Heart right ventricle (tissue), 16 donors: ENCODE measurements around the gene ROBO3. TPM values are rescaled to one million over a fixed set of nuclear protein-coding genes. Genes with fewer than 3 reads are reported as not detected.

Experiments used
- ATAC-seq, 8 donors: fragments of 200-7000 bp; cut with Tn5 transposase; one replicate each; pipeline ENCODE4 v1.9.1; 2020; ENCODE audit warnings: mild to moderate bottlenecking in 8 of 8, moderate library complexity in 8 of 8, moderate number of reproducible peaks in 1 of 8
- DNase-seq, 2 donors: peaks; one replicate each; pipeline ENCODE4 v3.0.0-alpha.2; 2020
- H3K27ac ChIP-seq, 10 donors: fragments of 200-600 bp; sonication (generic) in 2 of 10; one replicate each; pipeline versions ENCODE4 v1.5.0 to v1.8.0; 2020 to 2022; ENCODE audit warnings: mild to moderate bottlenecking in 3 of 10
- H3K27me3 ChIP-seq, 7 donors: fragments of 200-600 bp; one replicate each; pipeline ENCODE4 v1.8.0; 2021 to 2022; ENCODE audit warnings: mild to moderate bottlenecking in 2 of 7
- H3K36me3 ChIP-seq, 9 donors: fragments of 200-600 bp; sonication (generic) in 1 of 9; one replicate each; pipeline versions ENCODE4 v1.5.0 to v1.8.0; 2020 to 2022; ENCODE audit warnings: mild to moderate bottlenecking in 2 of 9
- H3K4me1 ChIP-seq, 9 donors: fragments of 200-600 bp; sonication (generic) in 1 of 9; one replicate each; pipeline versions ENCODE4 v1.5.0 to v1.8.0; 2020 to 2022; ENCODE audit warnings: mild to moderate bottlenecking in 4 of 9
- H3K4me3 ChIP-seq, 10 donors: fragments of 200-600 bp; sonication (generic) in 2 of 10; one replicate each; pipeline versions ENCODE4 v1.5.0 to v1.8.0; 2020 to 2022; ENCODE audit warnings: mild to moderate bottlenecking in 7 of 10, moderate library complexity in 2 of 10
- H3K9me3 ChIP-seq, 11 donors: fragments of 200-600 bp in 10 of 11; sonication (generic) in 2 of 11; one replicate each; pipeline versions ENCODE4 v1.5.0 to v1.8.0; 2013 to 2022; ENCODE audit warnings: mild to moderate bottlenecking in 2 of 11, control low read depth in 1 of 11, moderate library complexity in 1 of 11
- WGBS, 2 donors: extraction: QIAGEN DNeasy Blood & Tissue Kit; methylation state at CpG; one replicate each; pipeline ENCODE4 v1.1.7; 2013; ENCODE audit warnings: inconsistent platforms in 1 of 2; 5-methylcytosine and 5-hydroxymethylcytosine counted together
- intact Hi-C, 10 donors: fragments of 100-400 bp; cut with DNase I; formaldehyde crosslinking; loops; one replicate each; pipeline versions ENCODE4 v1.11.1 to v1.14.2; 2022
- polyA plus RNA-seq, 2 donors: library from polyadenylated mRNA; stranded (reverse); fragments of 200-250 nt; gene quantifications; one replicate each; pipeline ENCODE4 v1.2.3, GENCODE V29; 2013
- total RNA-seq, 10 donors: library from RNA; stranded (reverse); fragmentation: NEBNext Ultra II Directional in 3 of 10; extraction: Animal tissue kit (Norgen Biotek cat#: 25700) in 3 of 10; gene quantifications; one replicate each; pipeline versions ENCODE4 v1.2.1 to v1.2.4, GENCODE V29; 2021 to 2023
- TF ChIP-seq, protein P1 (sequence below), 9 donors: fragments of 200-600 bp; sonication (generic) in 2 of 9; IDR thresholded peaks; one replicate each; pipeline versions ENCODE4 v1.5.0 to v1.8.0; 2021 to 2022; ENCODE audit warnings: antibody characterized with exemption in 9 of 9, mild to moderate bottlenecking in 5 of 9, moderate library complexity in 1 of 9
- donor health status: Arrhythmogenic right ventricular cardiomyopathy.
- donor health status: ischemic (EF 13 %, LVEDD 7.1; RV severe dilation, severe dysfunction).
- donor health status: healthy with polysubstance abuse.
- donor health status: DM: no; HTN: yes; CAD: no.
- donor health status: DM: no; HTN: no; CAD: no.
- donor health status: ischemic (EF 25% LVEDD 6.9; RV normal size, moderate dysfunction).
- donor health status: ischemic (EF 25% LVEDD 5.7; RV mildly dilated, moderate dysfunction).
- donor health status: healthy.
- donor health status: DM: yes; HTN: yes; CAD: no.
- donor health status: Ischemic cardiomyopathy.
- donor health status: ischemic (EF 35%, LVEDD 5.7; RV mildly dilated, moderate dysfunction).
- donor health status: nonischemic (EF 11% LVEDD 7.7; RV severe dilation, severe dysfunction).
- donor health status: DM: yes; HTN: yes; CAD: no.
- donor health status: PGD.
- donor health status: ischemic (EF 29% LVEDD 5.4; RV normal size, mild dysfunction).
- donor health status: nonischemic (EF 23%, LVEDD 6.1; RV moderate dilation, normal function).

Gene ROBO3
- total and polyA plus RNA-seq, 12 donors, result 1.5 to 19.8 (median 4.1) TPM

DNA sequence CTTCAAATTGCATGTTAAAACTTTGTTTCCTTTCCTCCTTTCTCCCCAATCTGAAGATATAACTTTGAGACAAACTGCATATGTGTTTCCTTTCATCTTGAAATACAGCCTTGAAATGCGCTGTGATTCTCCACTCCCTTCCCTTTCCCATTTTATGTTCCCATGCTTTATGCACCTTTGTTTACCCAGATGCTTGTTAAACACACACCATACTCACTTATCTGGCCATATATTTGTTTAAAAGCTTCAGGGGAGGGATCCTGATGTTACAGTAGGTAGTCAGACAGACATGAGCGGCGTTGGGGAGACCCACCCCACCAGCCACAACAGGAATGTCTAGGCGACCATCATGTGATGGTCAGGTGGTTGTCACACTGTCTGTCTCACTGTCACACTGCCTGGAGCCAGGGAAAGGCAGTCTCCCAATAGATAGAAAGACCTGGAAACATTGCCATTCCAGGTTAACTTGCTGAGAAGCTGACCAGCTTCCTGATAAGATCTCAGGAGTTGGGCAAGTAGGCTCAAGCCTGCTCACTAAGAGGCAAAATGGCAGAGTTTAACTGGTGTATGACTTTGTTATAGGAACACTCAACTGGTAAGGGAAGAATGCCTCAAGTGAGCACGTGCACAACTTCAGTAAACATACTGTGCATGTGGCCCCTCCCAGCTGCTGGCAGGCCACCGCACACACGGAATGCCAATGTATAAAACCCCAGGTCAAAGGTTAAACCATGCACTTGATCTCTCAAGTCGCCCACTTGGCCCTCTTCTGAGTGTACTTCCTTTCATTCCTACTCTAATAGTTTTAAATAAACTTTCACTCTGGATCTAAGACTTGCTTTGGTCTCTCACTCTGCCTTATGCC lies 41.5 kb upstream of the ROBO3 start:
- no peak for ATAC-seq
- Histone ChIP-seq H3K27ac (no peak overlapping the region), H3K4me1 (no peaks in the 10 kb centered on the region), H3K27me3 (peaks cover 0 to 35% (median 16%) of the 10 kb centered on the region in 7 donors), H3K36me3 (no peaks in the 10 kb centered on the region), H3K9me3 (no peaks in the 10 kb centered on the region), H3K4me3 (no peak overlapping the region)
- TF ChIP-seq, protein P1, sequence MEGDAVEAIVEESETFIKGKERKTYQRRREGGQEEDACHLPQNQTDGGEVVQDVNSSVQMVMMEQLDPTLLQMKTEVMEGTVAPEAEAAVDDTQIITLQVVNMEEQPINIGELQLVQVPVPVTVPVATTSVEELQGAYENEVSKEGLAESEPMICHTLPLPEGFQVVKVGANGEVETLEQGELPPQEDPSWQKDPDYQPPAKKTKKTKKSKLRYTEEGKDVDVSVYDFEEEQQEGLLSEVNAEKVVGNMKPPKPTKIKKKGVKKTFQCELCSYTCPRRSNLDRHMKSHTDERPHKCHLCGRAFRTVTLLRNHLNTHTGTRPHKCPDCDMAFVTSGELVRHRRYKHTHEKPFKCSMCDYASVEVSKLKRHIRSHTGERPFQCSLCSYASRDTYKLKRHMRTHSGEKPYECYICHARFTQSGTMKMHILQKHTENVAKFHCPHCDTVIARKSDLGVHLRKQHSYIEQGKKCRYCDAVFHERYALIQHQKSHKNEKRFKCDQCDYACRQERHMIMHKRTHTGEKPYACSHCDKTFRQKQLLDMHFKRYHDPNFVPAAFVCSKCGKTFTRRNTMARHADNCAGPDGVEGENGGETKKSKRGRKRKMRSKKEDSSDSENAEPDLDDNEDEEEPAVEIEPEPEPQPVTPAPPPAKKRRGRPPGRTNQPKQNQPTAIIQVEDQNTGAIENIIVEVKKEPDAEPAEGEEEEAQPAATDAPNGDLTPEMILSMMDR (IDR thresholded peaks at IDR 0.05), result no peak
- 74 to 79% methylated on average over 8 of the region's 8 CpGs for WGBS, 2 donors
- no peak for DNase-seq
- intact Hi-C loops, result no loop called here

DNA sequence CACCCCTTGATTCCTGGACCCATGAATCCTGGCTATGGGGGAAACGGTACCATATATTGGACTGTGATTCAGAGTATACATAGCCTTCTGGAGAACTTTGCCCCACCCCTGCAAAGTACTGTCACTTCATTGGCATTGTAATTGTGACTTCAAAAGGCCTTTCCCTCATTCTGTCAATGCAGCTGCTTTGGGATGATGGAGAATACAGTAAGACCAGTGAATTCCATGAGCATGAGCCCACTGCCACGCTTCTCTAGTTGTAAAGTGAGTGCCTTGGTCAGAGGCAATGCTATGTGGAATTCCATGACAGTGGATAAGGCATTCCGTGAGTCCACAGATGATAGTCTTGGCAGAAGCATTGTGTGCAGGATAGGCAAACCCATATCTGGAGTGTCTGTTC lies 39.4 kb upstream of the ROBO3 start:
- intact Hi-C loops, result no loop called here
- WGBS, 2 donors, result 70 to 75% methylated on average over 3 of the region's 3 CpGs
- ATAC-seq (no peak), DNase-seq (no peak)
- Histone ChIP-seq H3K4me3 (no peak overlapping the region), H3K36me3 (no peaks in the 10 kb centered on the region), H3K9me3 (no peaks in the 10 kb centered on the region), H3K27ac (no peak overlapping the region), H3K4me1 (no peaks in the 10 kb centered on the region), H3K27me3 (peaks cover 0 to 24% (median 8%) of the 10 kb centered on the region in 7 donors)
- TF ChIP-seq, protein P1 (IDR thresholded peaks at IDR 0.05), result no peak

DNA sequence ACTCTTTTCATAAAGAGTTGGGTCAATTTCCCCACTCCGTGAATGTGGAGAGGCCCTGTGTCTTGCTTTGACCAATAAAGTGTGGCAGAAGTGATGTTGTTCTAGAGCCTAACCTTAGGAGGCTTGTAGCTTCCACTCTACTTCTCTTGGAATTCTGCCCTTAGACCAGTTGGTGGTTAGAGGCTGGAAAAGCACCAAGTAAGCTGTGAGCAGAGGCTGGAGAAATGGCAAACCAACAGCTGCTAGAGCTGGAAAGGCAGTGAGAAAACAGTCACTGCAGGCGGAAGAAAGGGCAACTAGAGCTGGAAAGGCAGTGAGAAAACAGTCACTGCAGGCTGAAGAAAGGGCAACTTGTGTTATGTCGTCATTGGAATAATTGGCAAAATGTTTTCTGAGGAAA lies 35.2 kb upstream of the ROBO3 start:
- H3K9me3 ChIP-seq, result no peaks in the 10 kb centered on the region

DNA sequence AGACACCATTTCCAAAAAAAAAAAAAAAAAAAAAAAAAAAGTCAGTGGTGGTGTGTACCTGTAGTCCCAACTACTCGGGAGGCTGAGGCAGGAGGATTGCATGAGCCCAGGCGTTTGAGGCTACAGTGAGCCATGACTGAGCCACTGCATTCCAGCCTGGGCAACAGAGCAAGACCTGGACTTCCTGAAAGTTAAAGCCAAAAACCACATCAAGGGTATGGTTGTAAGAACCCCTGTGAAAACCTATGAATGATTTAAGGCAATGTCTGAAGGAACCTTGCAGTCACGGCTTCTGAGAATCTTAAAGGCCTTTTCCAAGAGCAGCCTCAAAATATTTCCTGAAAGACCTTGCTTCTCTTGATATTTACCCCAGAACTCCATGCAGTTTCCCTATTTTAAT lies 34.5 kb upstream of the ROBO3 start:
- Histone ChIP-seq H3K4me1 (no peaks in the 10 kb centered on the region), H3K4me3 (no peak overlapping the region), H3K36me3 (no peaks in the 10 kb centered on the region), H3K27ac (no peak overlapping the region), H3K27me3 (peaks cover 0 to 34% (median 9%) of the 10 kb centered on the region in 7 donors), H3K9me3 (no peaks in the 10 kb centered on the region)
- WGBS, 2 donors, result 89 to 92% methylated on average over 3 of the region's 3 CpGs
- no peak for DNase-seq
- intact Hi-C loops, result loop anchor here in 4 of 10 donors (5.0 to 10.0 kb wide), 4 partner anchors 33 to 186 kb away; partner anchors contain the start of gene ESAM (in 2 of the 4)
- ATAC-seq, result no peak
- TF ChIP-seq, protein P1 (IDR thresholded peaks at IDR 0.05), result no peak

More for the DNA sequence above, 35.2 kb upstream of the ROBO3 start:
- Histone ChIP-seq H3K4me1 (no peaks in the 10 kb centered on the region), H3K27ac (no peak overlapping the region), H3K4me3 (no peak overlapping the region), H3K36me3 (no peaks in the 10 kb centered on the region), H3K27me3 (peaks cover 0 to 33% (median 9%) of the 10 kb centered on the region in 7 donors)
- WGBS, 2 donors, result 78 to 80% methylated on average over 3 of the region's 3 CpGs
- ATAC-seq, result no peak
- intact Hi-C loops, result loop anchor here in 4 of 10 donors (5.0 to 10.0 kb wide), 4 partner anchors 33 to 185 kb away; partner anchors contain the start of gene ESAM (in 2 of the 4)
- TF ChIP-seq, protein P1 (IDR thresholded peaks at IDR 0.05), result no peak
- no peak for DNase-seq
